Transverse colon (tissue), 4 donors: Measurements from ENCODE around the gene MFNG.

ENCODE experiments used
- EP300 ChIP-seq: sonication (generic); formaldehyde crosslinking; IDR thresholded peaks from one replicate; pipeline ENCODE4 v1.6.1; 2017; ENCODE audit warnings: antibody characterized with exemption, low read depth
- POLR2A ChIP-seq: fragments of 450-650 bp; IDR thresholded peaks from one replicate; pipeline ENCODE4 v1.6.1; 2016; ENCODE audit warnings: antibody characterized with exemption, mild to moderate bottlenecking, moderate library complexity
- POLR2AphosphoS5 ChIP-seq, 3 donors: sonication (generic); formaldehyde crosslinking; IDR thresholded peaks; one replicate each; pipeline ENCODE4 v1.6.1; 2016; ENCODE audit warnings: antibody characterized with exemption in 3 of 3
- TF ChIP-seq, protein P1 (sequence below), 5 experiments: fragments of 200-600 bp in 3 of 5; fragments of 450-650 bp in 2 of 5; sonication (generic) in 3 of 5; IDR thresholded peaks; 1 replicate in 2 of 5; 2 replicates in 3 of 5; pipeline ENCODE4 v1.5.1; 2016 to 2017; ENCODE audit warnings: antibody characterized with exemption in 5 of 5, inconsistent platforms in 3 of 5, mild to moderate bottlenecking in 2 of 5, moderate library complexity in 1 of 5

DNA sequence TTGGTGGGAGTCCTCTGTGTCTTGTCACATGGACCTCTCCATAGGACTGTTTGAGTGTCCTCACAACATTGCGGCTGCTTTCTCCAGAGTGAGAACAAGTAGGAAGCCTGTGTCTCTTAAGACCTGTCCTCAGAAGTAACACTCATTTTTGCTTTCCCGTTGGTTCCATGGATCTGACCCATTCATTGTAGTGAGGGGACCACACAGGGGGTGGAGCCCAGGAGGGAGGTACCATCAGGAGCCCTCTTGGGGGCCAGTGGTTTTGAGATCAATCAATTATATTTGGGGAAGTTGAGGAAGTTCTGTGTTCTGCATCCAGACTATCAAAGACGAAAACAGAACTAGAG lies 53.5 kb downstream of the MFNG start:
- TF ChIP-seq, protein P1, sequence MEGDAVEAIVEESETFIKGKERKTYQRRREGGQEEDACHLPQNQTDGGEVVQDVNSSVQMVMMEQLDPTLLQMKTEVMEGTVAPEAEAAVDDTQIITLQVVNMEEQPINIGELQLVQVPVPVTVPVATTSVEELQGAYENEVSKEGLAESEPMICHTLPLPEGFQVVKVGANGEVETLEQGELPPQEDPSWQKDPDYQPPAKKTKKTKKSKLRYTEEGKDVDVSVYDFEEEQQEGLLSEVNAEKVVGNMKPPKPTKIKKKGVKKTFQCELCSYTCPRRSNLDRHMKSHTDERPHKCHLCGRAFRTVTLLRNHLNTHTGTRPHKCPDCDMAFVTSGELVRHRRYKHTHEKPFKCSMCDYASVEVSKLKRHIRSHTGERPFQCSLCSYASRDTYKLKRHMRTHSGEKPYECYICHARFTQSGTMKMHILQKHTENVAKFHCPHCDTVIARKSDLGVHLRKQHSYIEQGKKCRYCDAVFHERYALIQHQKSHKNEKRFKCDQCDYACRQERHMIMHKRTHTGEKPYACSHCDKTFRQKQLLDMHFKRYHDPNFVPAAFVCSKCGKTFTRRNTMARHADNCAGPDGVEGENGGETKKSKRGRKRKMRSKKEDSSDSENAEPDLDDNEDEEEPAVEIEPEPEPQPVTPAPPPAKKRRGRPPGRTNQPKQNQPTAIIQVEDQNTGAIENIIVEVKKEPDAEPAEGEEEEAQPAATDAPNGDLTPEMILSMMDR (IDR thresholded peaks at IDR 0.05) = no peak
- no peak for TF ChIP-seq POLR2AphosphoS5 (IDR thresholded peaks at IDR 0.05)
- TF ChIP-seq POLR2A = no peak
- no peak for TF ChIP-seq EP300
